ENCODE measurements around the gene HLA-C.
A peak's percentile ranks its signal among the peaks of the same experiment; 100 is the strongest.
"Not testable (repeated sequence)": the region's sequence is repeated elsewhere in the genome, so short reads cannot be mapped to it uniquely, and the experiment has no call there.

HLA-C gene

DNA sequence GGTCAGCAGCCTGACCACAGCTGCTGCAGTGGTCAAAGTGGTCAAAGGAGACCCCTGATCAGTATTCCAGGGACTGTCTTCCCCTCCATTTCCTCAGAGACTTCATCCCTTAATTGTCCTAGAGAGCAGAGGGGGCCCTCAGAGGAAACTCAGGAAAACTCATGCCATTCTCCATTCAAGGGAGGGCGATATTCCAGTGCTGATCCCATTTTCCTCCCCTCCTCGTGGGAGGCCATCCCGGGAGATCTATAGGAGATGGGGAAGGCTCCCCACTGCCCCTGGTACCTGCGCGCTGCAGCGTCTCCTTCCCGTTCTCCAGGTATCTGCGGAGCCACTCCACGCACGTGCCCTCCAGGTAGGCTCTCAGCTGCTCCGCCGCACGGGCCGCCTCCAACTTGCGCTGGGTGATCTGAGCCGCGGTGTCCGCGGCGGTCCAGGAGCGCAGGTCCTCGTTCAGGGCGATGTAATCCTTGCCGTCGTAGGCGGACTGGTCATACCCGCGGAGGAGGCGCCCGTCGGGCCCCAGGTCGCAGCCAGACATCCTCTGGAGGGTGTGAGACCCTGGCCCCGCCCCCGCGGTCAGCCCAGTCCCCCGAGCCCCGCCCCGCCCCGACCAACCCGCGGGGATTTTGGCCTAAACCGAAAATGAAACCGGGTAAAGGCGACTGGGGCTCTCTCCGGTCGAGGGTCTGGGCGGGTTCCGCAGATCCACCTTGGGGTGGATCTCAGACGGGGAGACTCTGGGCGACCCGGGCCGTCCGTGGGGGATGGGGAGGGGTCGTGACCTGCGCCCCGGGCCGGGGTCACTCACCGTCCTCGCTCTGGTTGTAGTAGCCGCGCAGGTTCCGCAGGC, 878 bp downstream of the HLA-C start:
- peaks cover 4% of the 10 kb centered on the region for H3K4me1 ChIP-seq (ENCODE audit: control insufficient read depth, insufficient read depth, low read length)
- H3K9me3 ChIP-seq (ENCODE audit: control insufficient read depth, low read length) = no peaks in the 10 kb centered on the region
- H3K4me3 ChIP-seq (ENCODE audit: insufficient read depth, low read depth, low read length) = peak overlapping the region; percentile 66
- peaks cover 32% of the 10 kb centered on the region for H3K27me3 ChIP-seq (ENCODE audit: control insufficient read depth, insufficient read depth, low read length, poor library complexity, severe bottlenecking)
- H3K27ac ChIP-seq (ENCODE audit: insufficient read depth, low read depth, low read length, poor library complexity, severe bottlenecking) = no peak overlapping the region
- no peaks in the 10 kb centered on the region for H3K36me3 ChIP-seq (ENCODE audit: control insufficient read depth, insufficient read depth, low read length)
- 11 to 12% methylated on average over 62 of the region's 62 CpGs for WGBS, 2 experiments

DNA sequence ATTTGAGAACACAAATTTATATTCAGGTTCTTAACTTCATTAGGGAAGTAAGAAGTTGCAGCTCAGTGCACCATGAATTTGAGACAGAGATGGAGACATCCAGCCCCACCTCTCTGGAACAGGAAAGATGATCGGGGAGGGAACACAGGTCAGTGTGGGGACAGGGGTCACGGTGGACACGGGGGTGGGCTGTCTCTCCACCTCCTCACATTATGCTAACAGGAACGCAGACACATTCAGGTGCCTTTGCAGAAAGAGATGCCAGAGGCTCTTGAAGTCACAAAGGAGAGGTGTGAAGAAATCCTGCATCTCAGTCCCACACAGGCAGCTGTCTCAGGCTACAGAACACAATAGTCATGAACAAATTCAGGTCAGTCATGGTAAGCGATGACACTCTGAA, 3.1 kb downstream of the HLA-C start:
- Histone ChIP-seq H3K36me3 (ENCODE audit: control insufficient read depth, insufficient read depth, low read length) (no peaks in the 10 kb centered on the region), H3K4me3 (ENCODE audit: insufficient read depth, low read depth, low read length) (no peak overlapping the region), H3K27ac (ENCODE audit: insufficient read depth, low read depth, low read length, poor library complexity, severe bottlenecking) (no peak overlapping the region), H3K4me1 (ENCODE audit: control insufficient read depth, insufficient read depth, low read length) (peaks cover 4% of the 10 kb centered on the region), H3K27me3 (ENCODE audit: control insufficient read depth, insufficient read depth, low read length, poor library complexity, severe bottlenecking) (peaks cover 22% of the 10 kb centered on the region), H3K9me3 (ENCODE audit: control insufficient read depth, low read length) (no peaks in the 10 kb centered on the region)
- WGBS, 2 experiments = 84 to 92% methylated on average over 5 of the region's 5 CpGs

DNA sequence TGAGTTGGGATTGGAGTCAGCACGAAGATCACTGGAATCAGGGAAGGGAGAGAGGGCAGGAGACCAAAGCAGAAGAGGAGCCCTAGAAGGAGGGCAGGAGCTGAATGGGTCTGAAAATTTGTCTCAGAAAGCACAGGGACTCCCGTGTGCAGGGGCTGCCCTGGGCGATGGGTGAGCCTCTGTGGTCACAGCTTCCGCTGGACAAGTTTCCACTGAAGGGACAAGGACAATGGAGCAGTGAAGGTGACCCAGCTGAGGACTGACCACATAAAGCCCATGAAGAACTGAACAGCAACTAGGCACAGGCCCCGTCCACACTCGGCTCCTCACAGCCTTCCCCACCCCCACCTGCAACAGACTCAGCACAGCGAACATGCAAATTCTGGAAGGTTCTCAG, 3.5 kb downstream of the HLA-C start:
- no peaks in the 10 kb centered on the region for H3K9me3 ChIP-seq (ENCODE audit: control insufficient read depth, low read length)
- H3K36me3 ChIP-seq (ENCODE audit: control insufficient read depth, insufficient read depth, low read length) = no peaks in the 10 kb centered on the region
- H3K27ac ChIP-seq (ENCODE audit: insufficient read depth, low read depth, low read length, poor library complexity, severe bottlenecking) = no peak overlapping the region
- 89 to 91% methylated on average over 7 of the region's 7 CpGs for WGBS, 2 experiments
- no peak overlapping the region for H3K4me3 ChIP-seq (ENCODE audit: insufficient read depth, low read depth, low read length)
- peaks cover 4% of the 10 kb centered on the region for H3K4me1 ChIP-seq (ENCODE audit: control insufficient read depth, insufficient read depth, low read length)
- peaks cover 18% of the 10 kb centered on the region for H3K27me3 ChIP-seq (ENCODE audit: control insufficient read depth, insufficient read depth, low read length, poor library complexity, severe bottlenecking)

DNA sequence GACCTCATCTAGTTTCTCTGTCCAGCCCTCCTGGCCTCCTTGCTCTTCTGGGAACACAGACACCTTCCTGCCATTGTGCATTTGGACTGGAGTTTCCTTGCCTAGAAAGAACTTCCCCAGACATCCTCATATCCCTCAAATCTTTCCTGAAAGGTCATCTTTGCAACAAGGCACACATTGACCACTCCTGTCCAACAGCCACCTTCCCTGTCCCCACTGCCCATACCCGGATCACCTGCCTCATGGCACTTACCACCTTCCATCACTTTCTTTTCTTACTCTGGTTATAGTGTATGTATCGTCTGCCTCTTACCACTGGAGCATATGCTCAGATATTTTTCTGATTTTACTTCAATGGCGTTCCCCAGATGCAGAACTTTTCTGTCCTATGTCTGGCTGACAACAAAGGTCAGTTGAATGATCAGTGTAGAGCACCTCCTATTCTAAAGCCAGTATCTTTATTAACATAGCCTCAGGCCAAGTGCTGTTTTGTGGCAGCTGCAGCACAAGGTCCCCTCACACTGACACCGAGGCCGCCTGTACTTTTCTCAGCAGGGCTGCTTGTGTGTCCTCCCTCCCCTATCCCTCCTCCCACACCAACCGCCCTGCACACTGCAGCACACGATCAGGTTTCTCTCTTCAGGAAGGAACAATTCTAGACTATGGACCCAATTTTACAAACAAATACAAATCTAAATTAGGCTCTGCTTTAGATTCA, 4.1 kb downstream of the HLA-C start:
- Histone ChIP-seq H3K36me3 (ENCODE audit: control insufficient read depth, insufficient read depth, low read length) (no peaks in the 10 kb centered on the region), H3K4me3 (ENCODE audit: insufficient read depth, low read depth, low read length) (no peak overlapping the region), H3K4me1 (ENCODE audit: control insufficient read depth, insufficient read depth, low read length) (peaks cover 4% of the 10 kb centered on the region), H3K9me3 (ENCODE audit: control insufficient read depth, low read length) (no peaks in the 10 kb centered on the region), H3K27ac (ENCODE audit: insufficient read depth, low read depth, low read length, poor library complexity, severe bottlenecking) (no peak overlapping the region), H3K27me3 (ENCODE audit: control insufficient read depth, insufficient read depth, low read length, poor library complexity, severe bottlenecking) (peaks cover 13% of the 10 kb centered on the region)
- WGBS, 2 experiments = 67 to 74% methylated on average over 7 of the region's 7 CpGs

DNA sequence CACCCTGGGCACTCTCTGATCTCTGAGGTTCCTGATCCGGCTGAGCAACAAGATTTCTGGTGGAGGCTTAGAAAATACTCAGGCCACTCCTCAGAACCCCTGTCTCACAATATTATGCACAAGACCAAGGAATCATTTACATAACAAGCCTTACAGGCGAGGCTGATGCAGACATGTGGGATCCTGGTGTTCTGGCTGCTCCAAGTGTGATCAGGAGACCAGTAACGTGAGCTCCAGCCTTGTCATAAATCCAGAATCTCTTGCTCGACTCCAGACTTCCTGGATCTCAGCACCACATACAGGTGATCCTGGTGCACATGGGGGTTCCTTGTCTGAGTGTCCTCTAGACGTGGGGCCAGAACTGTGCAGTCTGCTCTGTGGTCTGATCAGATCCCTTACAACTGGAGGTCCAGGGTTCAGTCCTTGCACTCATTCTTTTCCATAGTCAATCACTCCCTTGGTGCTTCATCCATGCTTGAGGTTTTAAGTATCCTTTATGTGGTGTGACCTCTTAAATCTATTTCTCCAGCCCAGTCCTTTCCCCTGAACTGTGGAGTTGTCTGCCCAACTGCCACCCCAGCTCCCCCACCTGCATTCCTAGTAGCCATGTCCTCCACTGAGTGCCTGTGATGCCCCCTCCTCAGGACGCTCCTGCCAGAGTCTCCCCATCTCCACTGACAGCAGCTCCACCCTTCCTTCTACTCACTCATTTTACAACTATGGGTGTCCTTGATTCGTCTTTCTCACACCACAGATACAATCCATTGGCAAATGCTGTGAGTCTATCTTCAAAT, 5.1 kb downstream of the HLA-C start:
- H3K27ac ChIP-seq (ENCODE audit: insufficient read depth, low read depth, low read length, poor library complexity, severe bottlenecking) = no peak overlapping the region
- H3K4me3 ChIP-seq (ENCODE audit: insufficient read depth, low read depth, low read length) = no peak overlapping the region
- H3K36me3 ChIP-seq (ENCODE audit: control insufficient read depth, insufficient read depth, low read length) = no peaks in the 10 kb centered on the region
- no peaks in the 10 kb centered on the region for H3K9me3 ChIP-seq (ENCODE audit: control insufficient read depth, low read length)
- peaks cover 4% of the 10 kb centered on the region for H3K4me1 ChIP-seq (ENCODE audit: control insufficient read depth, insufficient read depth, low read length)
- WGBS, 2 experiments = 73 to 78% methylated on average over 7 of the region's 7 CpGs
- peaks cover 6% of the 10 kb centered on the region for H3K27me3 ChIP-seq (ENCODE audit: control insufficient read depth, insufficient read depth, low read length, poor library complexity, severe bottlenecking)

DNA sequence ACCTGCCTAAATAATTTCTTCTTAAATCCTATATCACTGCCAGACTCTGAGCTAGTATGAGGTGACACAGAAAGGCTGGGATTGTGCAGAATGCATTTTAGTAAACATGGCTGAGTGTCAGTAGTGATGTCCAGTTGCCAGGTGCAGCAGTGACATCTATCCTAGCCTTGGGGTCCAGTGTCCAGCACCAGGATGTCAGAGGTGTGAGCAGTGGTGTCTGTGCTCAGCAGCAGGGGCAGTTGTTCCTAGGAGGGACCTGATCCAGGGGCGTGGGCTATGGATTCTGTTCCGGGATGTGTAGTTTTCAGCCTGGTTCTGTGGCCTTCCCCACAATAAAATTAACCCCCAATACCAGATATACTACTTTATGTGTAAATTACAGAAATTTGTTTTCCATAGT, 6.0 kb downstream of the HLA-C start:
- peaks cover 4% of the 10 kb centered on the region for H3K27me3 ChIP-seq (ENCODE audit: control insufficient read depth, insufficient read depth, low read length, poor library complexity, severe bottlenecking)
- H3K36me3 ChIP-seq (ENCODE audit: control insufficient read depth, insufficient read depth, low read length) = no peaks in the 10 kb centered on the region
- no peak overlapping the region for H3K27ac ChIP-seq (ENCODE audit: insufficient read depth, low read depth, low read length, poor library complexity, severe bottlenecking)
- H3K4me1 ChIP-seq (ENCODE audit: control insufficient read depth, insufficient read depth, low read length) = peaks cover 3% of the 10 kb centered on the region
- H3K4me3 ChIP-seq (ENCODE audit: insufficient read depth, low read depth, low read length) = no peak overlapping the region
- no peaks in the 10 kb centered on the region for H3K9me3 ChIP-seq (ENCODE audit: control insufficient read depth, low read length)
- 100% methylated on average over 1 of the region's 2 CpGs for WGBS, 2 experiments

DNA sequence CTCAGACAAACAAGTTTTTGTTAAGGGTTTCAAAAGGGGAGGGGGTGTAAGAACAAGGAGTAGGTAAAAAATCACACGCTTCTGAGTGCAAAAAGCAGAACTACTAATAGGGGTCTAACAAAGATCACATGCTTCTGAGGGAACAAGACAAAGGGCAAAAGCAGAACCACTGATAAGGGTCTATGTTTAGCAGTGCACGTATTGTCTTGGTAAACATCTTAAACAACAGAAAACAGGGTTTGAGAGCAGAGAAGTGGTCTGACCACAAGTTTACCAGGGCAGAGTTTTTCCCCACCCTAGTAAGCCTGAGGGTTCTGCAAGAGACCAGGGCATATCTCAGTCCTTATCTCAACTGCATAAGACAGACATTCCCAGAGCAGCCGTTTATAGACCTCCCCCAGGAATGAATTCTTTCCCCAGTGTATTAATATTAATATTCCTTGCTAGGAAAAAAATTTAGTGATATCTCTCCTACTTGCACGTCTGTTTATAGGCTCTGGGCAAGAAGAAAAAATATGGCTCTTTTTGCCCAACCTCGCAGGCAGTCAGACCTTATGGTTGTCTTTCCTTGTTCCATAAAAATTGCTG, 8.5 kb downstream of the HLA-C start:
- WGBS, 2 experiments = 80 to 82% methylated on average over 3 to 4 of the region's 5 CpGs
- H3K27me3 ChIP-seq (ENCODE audit: control insufficient read depth, insufficient read depth, low read length, poor library complexity, severe bottlenecking); H3K9me3 ChIP-seq (ENCODE audit: control insufficient read depth, low read length); H3K36me3 ChIP-seq (ENCODE audit: control insufficient read depth, insufficient read depth, low read length); H3K27ac ChIP-seq (ENCODE audit: insufficient read depth, low read depth, low read length, poor library complexity, severe bottlenecking); H3K4me1 ChIP-seq (ENCODE audit: control insufficient read depth, insufficient read depth, low read length); H3K4me3 ChIP-seq (ENCODE audit: insufficient read depth, low read depth, low read length): not testable (repeated sequence)

DNA sequence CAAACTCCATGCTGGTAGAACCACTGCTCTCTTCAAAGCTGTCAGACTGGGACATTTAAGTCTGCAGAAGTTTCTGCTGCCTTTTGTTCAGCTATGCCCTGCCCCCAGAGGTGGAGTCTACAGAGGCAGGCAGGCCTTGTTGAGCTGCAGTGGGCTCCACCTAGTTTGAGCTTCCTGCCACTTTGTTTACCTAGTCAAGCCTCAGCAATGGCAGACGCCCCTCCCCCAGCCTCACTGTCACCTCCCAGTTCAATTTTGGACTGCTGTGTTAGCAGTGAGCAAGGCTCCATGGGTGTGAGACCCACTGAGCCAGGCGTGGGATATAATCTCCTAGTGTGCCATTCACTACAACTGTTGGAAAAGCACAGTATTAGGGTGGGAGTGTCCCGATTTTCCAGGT, 11.9 kb downstream of the HLA-C start:
- 69 to 81% methylated on average over 3 of the region's 3 CpGs for WGBS, 2 experiments
- H3K27ac ChIP-seq (ENCODE audit: insufficient read depth, low read depth, low read length, poor library complexity, severe bottlenecking); H3K9me3 ChIP-seq (ENCODE audit: control insufficient read depth, low read length); H3K36me3 ChIP-seq (ENCODE audit: control insufficient read depth, insufficient read depth, low read length); H3K27me3 ChIP-seq (ENCODE audit: control insufficient read depth, insufficient read depth, low read length, poor library complexity, severe bottlenecking); H3K4me1 ChIP-seq (ENCODE audit: control insufficient read depth, insufficient read depth, low read length); H3K4me3 ChIP-seq (ENCODE audit: insufficient read depth, low read depth, low read length): not testable (repeated sequence)

DNA sequence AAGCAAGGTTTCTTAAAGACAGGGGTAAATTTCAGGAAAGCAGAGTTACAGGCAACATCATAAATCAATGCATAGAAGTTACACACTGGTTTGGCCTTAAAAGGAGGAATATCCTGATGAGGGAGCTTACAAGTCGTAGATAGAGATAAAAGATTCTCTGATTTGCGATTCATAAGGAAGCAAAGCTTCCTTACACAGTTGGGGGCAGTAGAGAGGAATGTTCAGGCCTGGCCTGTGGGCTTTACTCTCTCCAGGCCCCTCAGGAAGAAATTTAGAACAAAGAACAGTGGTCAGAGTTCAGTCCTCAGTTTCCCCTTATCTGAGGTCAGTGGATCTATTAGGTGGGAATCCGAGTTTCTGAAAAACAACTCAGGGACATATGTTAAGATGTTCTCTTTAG, 19.3 kb downstream of the HLA-C start:
- no peaks in the 10 kb centered on the region for H3K27me3 ChIP-seq (ENCODE audit: control insufficient read depth, insufficient read depth, low read length, poor library complexity, severe bottlenecking)
- H3K9me3 ChIP-seq (ENCODE audit: control insufficient read depth, low read length) = no peaks in the 10 kb centered on the region
- no peaks in the 10 kb centered on the region for H3K36me3 ChIP-seq (ENCODE audit: control insufficient read depth, insufficient read depth, low read length)
- no peak overlapping the region for H3K4me3 ChIP-seq (ENCODE audit: insufficient read depth, low read depth, low read length)
- H3K27ac ChIP-seq (ENCODE audit: insufficient read depth, low read depth, low read length, poor library complexity, severe bottlenecking) = no peak overlapping the region
- no peaks in the 10 kb centered on the region for H3K4me1 ChIP-seq (ENCODE audit: control insufficient read depth, insufficient read depth, low read length)
- 67 to 80% methylated on average over 3 of the region's 3 CpGs for WGBS, 2 experiments

DNA sequence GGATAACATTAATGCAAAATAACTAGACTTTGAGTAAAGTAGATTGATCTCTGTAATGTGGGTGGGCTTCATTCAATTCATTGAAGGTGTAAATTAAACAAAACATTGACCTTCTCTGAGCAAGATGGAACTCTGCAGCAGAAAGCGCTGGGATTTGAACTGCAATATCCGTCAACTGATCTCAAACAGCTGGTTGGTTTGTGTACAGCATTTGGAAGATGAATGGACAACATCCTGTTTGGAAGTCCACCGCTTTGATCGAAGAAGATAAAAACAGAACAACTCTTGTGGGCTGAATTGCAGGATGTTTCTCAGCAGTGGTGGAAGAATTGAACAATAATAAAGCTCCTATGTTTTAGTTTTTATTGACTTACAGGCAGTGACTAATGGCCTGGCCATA, 20.6 kb downstream of the HLA-C start:
- Histone ChIP-seq H3K36me3 (ENCODE audit: control insufficient read depth, insufficient read depth, low read length) (no peaks in the 10 kb centered on the region), H3K4me1 (ENCODE audit: control insufficient read depth, insufficient read depth, low read length) (no peaks in the 10 kb centered on the region), H3K27me3 (ENCODE audit: control insufficient read depth, insufficient read depth, low read length, poor library complexity, severe bottlenecking) (no peaks in the 10 kb centered on the region), H3K27ac (ENCODE audit: insufficient read depth, low read depth, low read length, poor library complexity, severe bottlenecking) (no peak overlapping the region), H3K9me3 (ENCODE audit: control insufficient read depth, low read length) (peaks cover 2% of the 10 kb centered on the region), H3K4me3 (ENCODE audit: insufficient read depth, low read depth, low read length) (no peak overlapping the region)
- WGBS, 2 experiments = 95 to 97% methylated on average over 4 of the region's 4 CpGs

Data from ectodermal cell (in vitro differentiated cells).